Tibial nerve (tissue), 4 donors: ENCODE data around the gene CARHSP1.

Experiments used
- EP300 ChIP-seq, 2 donors: sonication (generic); formaldehyde crosslinking; IDR thresholded peaks; one replicate each; pipeline ENCODE4 v1.6.1; 2017; ENCODE audit warnings: antibody characterized with exemption in 2 of 2, mild to moderate bottlenecking in 1 of 2
- POLR2A ChIP-seq, 2 donors: fragments of 450-650 bp; IDR thresholded peaks; one replicate each; pipeline ENCODE4 v1.6.1; 2017; ENCODE audit warnings: antibody characterized with exemption in 2 of 2, mild to moderate bottlenecking in 2 of 2, moderate library complexity in 2 of 2
- TF ChIP-seq, protein P1 (sequence below), 5 experiments: fragments of 200-600 bp in 3 of 5; fragments of 450-650 bp in 2 of 5; sonication (generic) in 3 of 5; IDR thresholded peaks; one replicate each; pipeline ENCODE4 v1.5.1; 2016 to 2019; ENCODE audit warnings: antibody characterized with exemption in 5 of 5, mild to moderate bottlenecking in 3 of 5, moderate library complexity in 2 of 5

DNA sequence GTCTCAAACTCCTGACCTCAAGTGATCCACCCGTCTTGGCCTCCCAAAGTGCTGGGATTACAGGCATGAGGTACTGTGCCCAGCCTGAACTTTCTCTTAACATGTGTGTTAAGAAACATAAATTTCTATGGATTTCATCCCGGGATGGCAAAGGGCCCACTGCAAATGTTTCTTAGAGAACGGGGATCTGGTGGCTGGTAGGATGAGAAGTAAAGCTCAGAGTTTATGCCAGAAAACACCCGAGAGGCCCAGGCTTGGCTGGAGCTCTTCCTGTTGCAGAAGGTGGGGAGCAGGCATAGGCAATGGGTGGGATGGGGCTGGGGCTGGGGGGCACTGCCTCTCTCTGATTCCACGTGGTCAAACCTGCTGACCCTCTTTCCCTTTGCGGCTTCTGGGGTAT lies 5.6 kb upstream of the CARHSP1 start:
- TF ChIP-seq, protein P1, sequence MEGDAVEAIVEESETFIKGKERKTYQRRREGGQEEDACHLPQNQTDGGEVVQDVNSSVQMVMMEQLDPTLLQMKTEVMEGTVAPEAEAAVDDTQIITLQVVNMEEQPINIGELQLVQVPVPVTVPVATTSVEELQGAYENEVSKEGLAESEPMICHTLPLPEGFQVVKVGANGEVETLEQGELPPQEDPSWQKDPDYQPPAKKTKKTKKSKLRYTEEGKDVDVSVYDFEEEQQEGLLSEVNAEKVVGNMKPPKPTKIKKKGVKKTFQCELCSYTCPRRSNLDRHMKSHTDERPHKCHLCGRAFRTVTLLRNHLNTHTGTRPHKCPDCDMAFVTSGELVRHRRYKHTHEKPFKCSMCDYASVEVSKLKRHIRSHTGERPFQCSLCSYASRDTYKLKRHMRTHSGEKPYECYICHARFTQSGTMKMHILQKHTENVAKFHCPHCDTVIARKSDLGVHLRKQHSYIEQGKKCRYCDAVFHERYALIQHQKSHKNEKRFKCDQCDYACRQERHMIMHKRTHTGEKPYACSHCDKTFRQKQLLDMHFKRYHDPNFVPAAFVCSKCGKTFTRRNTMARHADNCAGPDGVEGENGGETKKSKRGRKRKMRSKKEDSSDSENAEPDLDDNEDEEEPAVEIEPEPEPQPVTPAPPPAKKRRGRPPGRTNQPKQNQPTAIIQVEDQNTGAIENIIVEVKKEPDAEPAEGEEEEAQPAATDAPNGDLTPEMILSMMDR (IDR thresholded peaks at IDR 0.05), result no peak
- TF ChIP-seq POLR2A (IDR thresholded peaks at IDR 0.05) (no peak), EP300 (IDR thresholded peaks at IDR 0.05) (no peak)
